ENCODE data around the gene HTR3B.
"Not testable (repeated sequence)": the region's sequence is repeated elsewhere in the genome, so short reads cannot be mapped to it uniquely, and the experiment has no call there.

DNA sequence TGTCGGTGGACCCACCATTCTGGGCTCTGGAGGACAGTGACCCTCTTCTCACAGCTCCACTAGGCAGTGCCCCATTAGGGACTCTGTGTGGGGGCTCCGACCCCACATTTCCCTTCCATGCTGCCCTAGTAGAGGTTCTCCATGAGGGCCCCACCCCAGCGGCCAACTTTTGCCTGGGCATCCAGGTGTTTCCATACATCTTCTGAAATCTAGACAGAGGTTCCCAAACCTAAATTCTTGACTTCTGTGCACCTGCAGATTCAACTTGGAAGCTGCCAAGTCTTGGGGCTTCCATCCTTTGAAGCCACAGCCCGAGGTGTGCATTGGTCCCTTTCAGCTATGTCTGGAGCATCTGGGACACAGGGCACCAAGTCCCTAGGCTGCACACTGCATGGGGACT lies 25.1 kb upstream of the HTR3B start:
- not testable (repeated sequence) for TF ChIP-seq GABPA (IDR thresholded peaks at IDR 0.05; ENCODE audit: low read depth); NRF1 (IDR thresholded peaks at IDR 0.05; ENCODE audit: low read depth, low read length); POLR2AphosphoS5 (IDR thresholded peaks at IDR 0.05; ENCODE audit: low read depth, low read length)
- TF ChIP-seq, protein P1, sequence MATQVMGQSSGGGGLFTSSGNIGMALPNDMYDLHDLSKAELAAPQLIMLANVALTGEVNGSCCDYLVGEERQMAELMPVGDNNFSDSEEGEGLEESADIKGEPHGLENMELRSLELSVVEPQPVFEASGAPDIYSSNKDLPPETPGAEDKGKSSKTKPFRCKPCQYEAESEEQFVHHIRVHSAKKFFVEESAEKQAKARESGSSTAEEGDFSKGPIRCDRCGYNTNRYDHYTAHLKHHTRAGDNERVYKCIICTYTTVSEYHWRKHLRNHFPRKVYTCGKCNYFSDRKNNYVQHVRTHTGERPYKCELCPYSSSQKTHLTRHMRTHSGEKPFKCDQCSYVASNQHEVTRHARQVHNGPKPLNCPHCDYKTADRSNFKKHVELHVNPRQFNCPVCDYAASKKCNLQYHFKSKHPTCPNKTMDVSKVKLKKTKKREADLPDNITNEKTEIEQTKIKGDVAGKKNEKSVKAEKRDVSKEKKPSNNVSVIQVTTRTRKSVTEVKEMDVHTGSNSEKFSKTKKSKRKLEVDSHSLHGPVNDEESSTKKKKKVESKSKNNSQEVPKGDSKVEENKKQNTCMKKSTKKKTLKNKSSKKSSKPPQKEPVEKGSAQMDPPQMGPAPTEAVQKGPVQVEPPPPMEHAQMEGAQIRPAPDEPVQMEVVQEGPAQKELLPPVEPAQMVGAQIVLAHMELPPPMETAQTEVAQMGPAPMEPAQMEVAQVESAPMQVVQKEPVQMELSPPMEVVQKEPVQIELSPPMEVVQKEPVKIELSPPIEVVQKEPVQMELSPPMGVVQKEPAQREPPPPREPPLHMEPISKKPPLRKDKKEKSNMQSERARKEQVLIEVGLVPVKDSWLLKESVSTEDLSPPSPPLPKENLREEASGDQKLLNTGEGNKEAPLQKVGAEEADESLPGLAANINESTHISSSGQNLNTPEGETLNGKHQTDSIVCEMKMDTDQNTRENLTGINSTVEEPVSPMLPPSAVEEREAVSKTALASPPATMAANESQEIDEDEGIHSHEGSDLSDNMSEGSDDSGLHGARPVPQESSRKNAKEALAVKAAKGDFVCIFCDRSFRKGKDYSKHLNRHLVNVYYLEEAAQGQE (IDR thresholded peaks at IDR 0.05; ENCODE audit: low read depth, low read length), result not testable (repeated sequence)
- TF ChIP-seq, protein P2, sequence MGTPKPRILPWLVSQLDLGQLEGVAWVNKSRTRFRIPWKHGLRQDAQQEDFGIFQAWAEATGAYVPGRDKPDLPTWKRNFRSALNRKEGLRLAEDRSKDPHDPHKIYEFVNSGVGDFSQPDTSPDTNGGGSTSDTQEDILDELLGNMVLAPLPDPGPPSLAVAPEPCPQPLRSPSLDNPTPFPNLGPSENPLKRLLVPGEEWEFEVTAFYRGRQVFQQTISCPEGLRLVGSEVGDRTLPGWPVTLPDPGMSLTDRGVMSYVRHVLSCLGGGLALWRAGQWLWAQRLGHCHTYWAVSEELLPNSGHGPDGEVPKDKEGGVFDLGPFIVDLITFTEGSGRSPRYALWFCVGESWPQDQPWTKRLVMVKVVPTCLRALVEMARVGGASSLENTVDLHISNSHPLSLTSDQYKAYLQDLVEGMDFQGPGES (IDR thresholded peaks at IDR 0.05; ENCODE audit: low read depth, low read length), result not testable (repeated sequence)
